ENCODE measurements around the gene VILL. TPM values are rescaled to one million over a fixed set of nuclear protein-coding genes. Genes with fewer than 3 reads are reported as not detected.

The VILL gene
- total RNA-seq, 1 donor from 2014 or later, result 2.3 TPM

DNA sequence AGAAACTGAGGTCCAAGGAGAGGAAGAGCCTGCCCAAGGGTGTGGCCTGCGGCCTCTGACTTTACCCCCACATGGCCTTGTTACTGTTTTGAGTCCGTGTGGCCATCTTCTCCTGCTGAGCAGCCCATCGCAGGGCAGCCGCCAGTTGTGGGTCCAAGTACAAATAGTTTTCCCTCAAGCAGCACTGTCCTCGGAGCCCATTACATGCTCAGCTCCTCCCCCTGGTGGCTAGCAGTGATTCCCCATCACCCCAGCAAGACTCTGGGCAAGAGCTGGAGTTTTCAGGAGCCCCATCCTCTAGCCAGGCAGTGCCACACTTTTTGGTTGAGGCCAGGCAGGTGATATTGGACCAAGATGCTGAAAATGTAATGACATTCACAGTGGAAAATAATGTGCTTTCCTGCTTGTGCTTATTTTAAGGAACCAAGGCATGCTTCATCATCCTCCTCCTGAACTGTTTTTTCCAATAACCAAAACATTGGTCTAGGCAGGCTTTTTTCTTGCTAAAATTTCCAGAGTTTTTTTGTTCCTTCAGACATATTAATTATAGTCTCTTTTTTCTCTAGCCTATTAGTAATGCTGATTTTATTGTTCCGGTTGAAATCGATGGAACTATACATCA is 23.2 kb upstream of the VILL start:
- no peak overlapping the region for H3K4me3 Mint-ChIP-seq (ENCODE audit: unreplicated experiment)
- peaks cover 17% of the 10 kb centered on the region for H3K36me3 Mint-ChIP-seq (ENCODE audit: unreplicated experiment)
- TF ChIP-seq, protein P1, sequence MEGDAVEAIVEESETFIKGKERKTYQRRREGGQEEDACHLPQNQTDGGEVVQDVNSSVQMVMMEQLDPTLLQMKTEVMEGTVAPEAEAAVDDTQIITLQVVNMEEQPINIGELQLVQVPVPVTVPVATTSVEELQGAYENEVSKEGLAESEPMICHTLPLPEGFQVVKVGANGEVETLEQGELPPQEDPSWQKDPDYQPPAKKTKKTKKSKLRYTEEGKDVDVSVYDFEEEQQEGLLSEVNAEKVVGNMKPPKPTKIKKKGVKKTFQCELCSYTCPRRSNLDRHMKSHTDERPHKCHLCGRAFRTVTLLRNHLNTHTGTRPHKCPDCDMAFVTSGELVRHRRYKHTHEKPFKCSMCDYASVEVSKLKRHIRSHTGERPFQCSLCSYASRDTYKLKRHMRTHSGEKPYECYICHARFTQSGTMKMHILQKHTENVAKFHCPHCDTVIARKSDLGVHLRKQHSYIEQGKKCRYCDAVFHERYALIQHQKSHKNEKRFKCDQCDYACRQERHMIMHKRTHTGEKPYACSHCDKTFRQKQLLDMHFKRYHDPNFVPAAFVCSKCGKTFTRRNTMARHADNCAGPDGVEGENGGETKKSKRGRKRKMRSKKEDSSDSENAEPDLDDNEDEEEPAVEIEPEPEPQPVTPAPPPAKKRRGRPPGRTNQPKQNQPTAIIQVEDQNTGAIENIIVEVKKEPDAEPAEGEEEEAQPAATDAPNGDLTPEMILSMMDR (IDR thresholded peaks at IDR 0.05), result peak; percentile 88
- no peaks in the 10 kb centered on the region for H3K27me3 Mint-ChIP-seq (ENCODE audit: unreplicated experiment)
- H3K9me3 Mint-ChIP-seq (ENCODE audit: unreplicated experiment), result no peaks in the 10 kb centered on the region
- no peak for DNase-seq (ENCODE audit: extremely low spot score, unreplicated experiment)
- peak overlapping the region; percentile 31 for H3K27ac Mint-ChIP-seq (ENCODE audit: unreplicated experiment)
- H3K4me1 Mint-ChIP-seq (ENCODE audit: unreplicated experiment), result peaks cover 48% of the 10 kb centered on the region

DNA sequence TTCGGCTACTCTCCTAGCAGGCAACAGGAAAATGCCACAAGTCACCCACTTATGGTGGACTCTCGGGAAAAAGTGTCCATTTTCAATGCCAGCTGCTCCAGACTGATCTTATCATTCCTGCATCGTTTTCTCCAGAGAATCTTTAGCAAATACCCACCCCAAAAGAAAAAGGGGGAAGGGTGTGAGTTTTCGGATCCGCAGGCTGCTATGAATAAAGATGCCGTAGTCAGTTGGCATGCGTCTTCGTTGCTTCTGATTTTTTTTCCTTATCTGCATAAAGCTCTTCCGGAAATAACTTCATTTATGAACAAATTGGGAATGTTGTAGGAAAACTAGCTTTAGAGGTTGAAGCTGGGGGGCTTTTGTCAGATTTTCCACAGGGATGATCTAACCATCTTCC is 22.4 kb upstream of the VILL start:
- no peak for DNase-seq (ENCODE audit: extremely low spot score, unreplicated experiment)
- H3K27ac Mint-ChIP-seq (ENCODE audit: unreplicated experiment), result peak overlapping the region; percentile 39
- TF ChIP-seq, protein P1 (IDR thresholded peaks at IDR 0.05), result no peak
- peaks cover 25% of the 10 kb centered on the region for H3K36me3 Mint-ChIP-seq (ENCODE audit: unreplicated experiment)
- H3K27me3 Mint-ChIP-seq (ENCODE audit: unreplicated experiment), result no peaks in the 10 kb centered on the region
- peaks cover 40% of the 10 kb centered on the region for H3K4me1 Mint-ChIP-seq (ENCODE audit: unreplicated experiment)
- H3K9me3 Mint-ChIP-seq (ENCODE audit: unreplicated experiment), result no peaks in the 10 kb centered on the region
- no peak overlapping the region for H3K4me3 Mint-ChIP-seq (ENCODE audit: unreplicated experiment)

DNA sequence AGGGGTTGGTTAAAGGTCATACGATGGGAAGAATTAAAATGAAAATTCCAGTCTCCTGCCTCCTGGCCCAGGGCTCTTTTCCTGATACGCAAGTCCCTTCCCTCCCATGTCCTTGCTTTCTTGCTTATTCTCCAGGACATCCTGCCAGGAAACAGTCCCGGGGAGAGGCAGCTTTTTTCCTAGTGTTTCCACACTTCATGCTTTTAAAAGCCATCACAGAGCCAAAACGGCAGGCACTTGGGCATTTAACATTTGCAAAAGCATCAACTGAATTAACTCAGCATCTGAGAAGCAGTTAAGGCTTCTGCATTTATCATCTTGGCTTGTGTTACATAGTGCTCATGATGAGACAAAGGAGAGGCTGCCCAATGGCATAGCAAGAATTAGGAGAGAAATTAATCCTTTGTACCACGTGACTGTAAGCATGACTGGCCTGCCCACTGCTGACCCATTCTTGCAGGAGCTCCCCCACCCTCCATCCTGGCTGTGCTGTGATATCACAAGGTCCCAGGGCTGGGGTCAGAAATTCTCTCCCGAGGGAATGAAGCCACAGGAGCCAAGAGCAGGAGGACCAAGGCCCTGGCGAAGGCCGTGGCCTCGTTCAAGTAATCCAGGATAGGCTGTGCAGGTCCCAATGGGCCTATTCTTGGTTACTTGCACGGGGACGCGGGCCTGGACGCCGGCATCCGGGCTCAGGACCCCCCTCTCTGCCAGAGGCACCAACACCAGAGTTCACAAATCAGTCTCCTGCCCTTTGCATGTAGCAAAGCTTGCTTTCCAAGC is 21.6 kb upstream of the VILL start:
- H3K9me3 Mint-ChIP-seq (ENCODE audit: unreplicated experiment), result no peaks in the 10 kb centered on the region
- TF ChIP-seq, protein P1 (IDR thresholded peaks at IDR 0.05), result no peak
- peak overlapping the region; percentile 71 for H3K27ac Mint-ChIP-seq (ENCODE audit: unreplicated experiment)
- no peak overlapping the region for H3K4me3 Mint-ChIP-seq (ENCODE audit: unreplicated experiment)
- DNase-seq (ENCODE audit: extremely low spot score, unreplicated experiment), result no peak
- H3K36me3 Mint-ChIP-seq (ENCODE audit: unreplicated experiment), result peaks cover 33% of the 10 kb centered on the region
- H3K4me1 Mint-ChIP-seq (ENCODE audit: unreplicated experiment), result peaks cover 38% of the 10 kb centered on the region
- no peaks in the 10 kb centered on the region for H3K27me3 Mint-ChIP-seq (ENCODE audit: unreplicated experiment)

DNA sequence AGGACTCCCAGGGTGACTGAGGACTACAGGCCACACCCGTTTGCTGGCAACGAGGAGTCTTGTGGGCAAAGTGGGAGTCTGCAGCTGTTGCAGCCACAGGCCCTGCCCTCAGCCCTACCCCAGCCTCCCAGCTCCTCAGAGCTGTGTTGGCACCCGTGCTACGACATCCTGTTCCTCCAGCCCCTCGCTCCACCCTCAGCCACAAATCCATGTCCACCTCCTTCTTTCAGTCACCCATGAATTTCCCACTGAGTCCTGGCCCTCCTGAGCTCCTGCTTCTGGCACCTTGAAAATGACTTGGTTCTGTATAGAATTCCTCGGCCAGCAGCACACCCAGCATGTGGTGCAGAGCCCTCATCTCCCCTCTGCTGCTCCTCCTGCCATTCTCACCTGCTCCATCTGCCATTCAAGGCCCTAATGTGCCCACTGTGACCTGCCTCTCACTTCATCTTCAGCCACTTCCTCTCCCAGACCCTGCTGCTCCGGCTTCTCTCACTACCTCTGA is 20.9 kb upstream of the VILL start:
- H3K4me3 Mint-ChIP-seq (ENCODE audit: unreplicated experiment), result no peak overlapping the region
- H3K36me3 Mint-ChIP-seq (ENCODE audit: unreplicated experiment), result peaks cover 35% of the 10 kb centered on the region
- H3K4me1 Mint-ChIP-seq (ENCODE audit: unreplicated experiment), result peaks cover 35% of the 10 kb centered on the region
- H3K27ac Mint-ChIP-seq (ENCODE audit: unreplicated experiment), result peak overlapping the region; percentile 71
- TF ChIP-seq, protein P1 (IDR thresholded peaks at IDR 0.05), result no peak
- H3K9me3 Mint-ChIP-seq (ENCODE audit: unreplicated experiment), result no peaks in the 10 kb centered on the region
- H3K27me3 Mint-ChIP-seq (ENCODE audit: unreplicated experiment), result no peaks in the 10 kb centered on the region
- DNase-seq (ENCODE audit: extremely low spot score, unreplicated experiment), result no peak

DNA sequence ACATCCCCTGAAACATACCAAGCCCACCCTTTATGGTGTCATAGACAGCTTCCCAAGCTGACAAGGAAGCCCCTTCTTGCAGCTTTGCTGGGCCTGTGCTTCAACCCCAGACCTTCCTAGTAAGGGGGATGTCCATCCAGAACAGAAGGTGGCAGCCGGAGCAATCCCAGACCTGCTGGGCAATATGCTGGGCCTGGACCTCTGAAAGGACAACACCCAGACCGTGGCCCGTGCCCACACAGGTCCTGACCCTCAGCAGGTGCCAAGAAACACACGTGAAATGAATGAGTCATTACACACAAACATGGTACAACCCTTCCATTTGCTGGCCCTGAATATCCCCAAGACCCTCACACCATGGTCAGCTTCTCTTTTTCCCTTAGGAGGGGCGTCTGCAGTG is 19.8 kb upstream of the VILL start:
- no peak overlapping the region for H3K4me3 Mint-ChIP-seq (ENCODE audit: unreplicated experiment)
- no peak overlapping the region for H3K27ac Mint-ChIP-seq (ENCODE audit: unreplicated experiment)
- no peaks in the 10 kb centered on the region for H3K9me3 Mint-ChIP-seq (ENCODE audit: unreplicated experiment)
- DNase-seq (ENCODE audit: extremely low spot score, unreplicated experiment), result no peak
- TF ChIP-seq, protein P1 (IDR thresholded peaks at IDR 0.05), result no peak
- H3K27me3 Mint-ChIP-seq (ENCODE audit: unreplicated experiment), result no peaks in the 10 kb centered on the region
- H3K36me3 Mint-ChIP-seq (ENCODE audit: unreplicated experiment), result peaks cover 41% of the 10 kb centered on the region
- H3K4me1 Mint-ChIP-seq (ENCODE audit: unreplicated experiment), result peaks cover 30% of the 10 kb centered on the region

Measured in osteocyte (in vitro differentiated cells).